HG03159 (cell line): ENCODE results near the gene PTP4A2.

ENCODE experiments used
- ATAC-seq: cut with Tn5 transposase; IDR thresholded peaks from one replicate; pipeline ENCODE4 v1.9.1; 2021; ENCODE audit warnings: mild to moderate bottlenecking, moderate library complexity; ENCODE audit not compliant: unreplicated experiment

The PTP4A2 gene

GRCh38 chr1:31866450-31867032, 71.6 kb downstream of the PTP4A2 start:
- no peak for ATAC-seq

GRCh38 chr1:31865728-31866449, 72.3 kb downstream of the PTP4A2 start:
- ATAC-seq = no peak

GRCh38 chr1:31862071-31862470, 76.1 kb downstream of the PTP4A2 start:
- ATAC-seq = no peak

GRCh38 chr1:31861346-31861745, 76.8 kb downstream of the PTP4A2 start:
- no peak for ATAC-seq

GRCh38 chr1:31860581-31860980, 77.6 kb downstream of the PTP4A2 start:
- ATAC-seq = no peak

- ATAC-seq = no peak
These were observed 78.4 kb downstream of the PTP4A2 start for GRCh38 chr1:31859719-31860118.

GRCh38 chr1:31859044-31859443, 79.1 kb downstream of the PTP4A2 start:
- ATAC-seq = no peak

GRCh38 chr1:31857863-31858262, 80.3 kb downstream of the PTP4A2 start:
- ATAC-seq = no peak
